HFFc6 (cell line): Measurements from ENCODE around the gene GPR15. TPM values are rescaled to one million over a fixed set of nuclear protein-coding genes. Genes with fewer than 3 reads are reported as not detected.

Experiments
- DNase-seq: peaks from one replicate; pipeline ENCODE4 v3.0.0-alpha.2; 2018
- H3K27ac Mint-ChIP-seq: 2 replicates; pipeline ENCODE4 v1.8.0; 2020; ENCODE audit warnings: mild to moderate bottlenecking, mixed read lengths
- H3K27me3 Mint-ChIP-seq: 2 replicates; pipeline ENCODE4 v1.8.0; 2021; ENCODE audit warnings: mild to moderate bottlenecking, moderate library complexity, mixed read lengths; ENCODE audit not compliant: insufficient read depth
- H3K36me3 Mint-ChIP-seq: 2 replicates; pipeline ENCODE4 v1.8.0; 2021; ENCODE audit warnings: low read depth, mixed read lengths
- H3K4me1 Mint-ChIP-seq: 2 replicates; pipeline ENCODE4 v1.8.0; 2020; ENCODE audit warnings: low read depth, mixed read lengths
- H3K4me3 Mint-ChIP-seq: 2 replicates; pipeline ENCODE4 v1.8.0; 2020; ENCODE audit warnings: mild to moderate bottlenecking, moderate library complexity, mixed read lengths
- H3K9me3 Mint-ChIP-seq: 2 replicates; pipeline ENCODE4 v1.8.0; 2020; ENCODE audit warnings: mild to moderate bottlenecking, mixed read lengths
- total RNA-seq, 6 experiments: library from RNA; stranded (reverse); fragmentation: NEBNext Ultra II Directional; extraction: Animal tissue kit (Norgen Biotek cat#: 25700); gene quantifications; 2 replicates in 1 of 6; 3 replicates in 5 of 6; pipeline ENCODE4 v1.2.3, GENCODE V29; 2021
- TF ChIP-seq, protein P1 (sequence below): fragments of 200-600 bp; sonication (generic); IDR thresholded peaks from 2 replicates; pipeline ENCODE4 v1.5.0; 2021; ENCODE audit warnings: antibody characterized with exemption, mild to moderate bottlenecking

The GPR15 gene
- total RNA-seq, 6 experiments from 2014 or later = not detected

DNA sequence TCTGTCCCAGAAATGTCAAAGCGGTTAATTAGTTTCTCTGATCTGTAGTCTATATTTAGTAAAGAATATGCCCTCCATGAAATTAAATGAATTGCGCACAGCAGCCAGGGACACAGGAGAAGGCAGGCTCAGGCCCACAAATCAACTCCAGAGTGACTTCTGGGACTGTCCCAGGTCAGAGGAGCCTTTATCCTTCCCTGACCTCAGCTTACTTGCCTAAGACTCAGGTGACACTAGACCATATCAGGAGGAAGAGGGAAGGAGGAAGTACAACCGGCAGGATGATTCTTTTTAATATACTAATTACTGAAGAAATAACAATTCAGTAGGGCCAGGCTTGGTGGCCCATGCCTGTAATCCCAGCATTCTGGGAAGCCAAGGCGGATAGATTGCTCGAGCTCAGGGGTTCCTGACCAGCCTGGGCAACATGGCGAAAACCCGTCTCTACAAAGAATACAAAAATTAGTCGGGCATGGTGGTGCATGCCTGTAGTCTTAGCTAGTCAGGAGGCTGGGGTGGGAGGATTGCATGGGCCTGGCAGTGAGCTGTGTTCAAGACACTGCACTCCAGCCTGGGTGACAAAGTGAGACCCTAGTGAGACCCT lies 1.8 kb upstream of the GPR15 start:
- no peaks in the 10 kb centered on the region for H3K36me3 Mint-ChIP-seq

DNA sequence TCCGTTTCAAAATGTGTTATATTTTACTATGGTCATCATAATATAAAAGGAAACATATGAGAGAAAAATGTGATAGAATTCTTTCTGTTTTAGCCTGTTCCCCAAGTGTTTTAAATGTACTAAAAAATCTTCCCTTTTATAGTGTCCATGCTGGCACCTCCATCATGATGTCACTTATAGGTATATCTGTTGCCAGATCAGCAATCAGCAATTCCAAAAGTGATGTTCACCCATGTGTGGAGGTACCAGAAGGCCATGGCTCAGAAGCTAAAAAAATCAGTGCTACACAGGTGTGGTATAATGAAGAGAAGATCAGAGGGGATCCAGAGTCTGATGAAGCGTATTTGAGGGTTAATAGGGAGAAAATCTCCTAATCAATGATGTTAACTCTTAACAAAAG lies 1.1 kb upstream of the GPR15 start:
- Mint-ChIP-seq H3K27me3 (peaks cover 16% of the 10 kb centered on the region), H3K4me1 (no peaks in the 10 kb centered on the region), H3K36me3 (no peaks in the 10 kb centered on the region), H3K9me3 (no peaks in the 10 kb centered on the region), H3K4me3 (no peak overlapping the region), H3K27ac (no peak overlapping the region)
- DNase-seq = no peak
- TF ChIP-seq, protein P1, sequence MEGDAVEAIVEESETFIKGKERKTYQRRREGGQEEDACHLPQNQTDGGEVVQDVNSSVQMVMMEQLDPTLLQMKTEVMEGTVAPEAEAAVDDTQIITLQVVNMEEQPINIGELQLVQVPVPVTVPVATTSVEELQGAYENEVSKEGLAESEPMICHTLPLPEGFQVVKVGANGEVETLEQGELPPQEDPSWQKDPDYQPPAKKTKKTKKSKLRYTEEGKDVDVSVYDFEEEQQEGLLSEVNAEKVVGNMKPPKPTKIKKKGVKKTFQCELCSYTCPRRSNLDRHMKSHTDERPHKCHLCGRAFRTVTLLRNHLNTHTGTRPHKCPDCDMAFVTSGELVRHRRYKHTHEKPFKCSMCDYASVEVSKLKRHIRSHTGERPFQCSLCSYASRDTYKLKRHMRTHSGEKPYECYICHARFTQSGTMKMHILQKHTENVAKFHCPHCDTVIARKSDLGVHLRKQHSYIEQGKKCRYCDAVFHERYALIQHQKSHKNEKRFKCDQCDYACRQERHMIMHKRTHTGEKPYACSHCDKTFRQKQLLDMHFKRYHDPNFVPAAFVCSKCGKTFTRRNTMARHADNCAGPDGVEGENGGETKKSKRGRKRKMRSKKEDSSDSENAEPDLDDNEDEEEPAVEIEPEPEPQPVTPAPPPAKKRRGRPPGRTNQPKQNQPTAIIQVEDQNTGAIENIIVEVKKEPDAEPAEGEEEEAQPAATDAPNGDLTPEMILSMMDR = no peak

More for the DNA sequence above, 1.8 kb upstream of the GPR15 start:
- Mint-ChIP-seq H3K4me1 (no peaks in the 10 kb centered on the region), H3K27me3 (peaks cover 16% of the 10 kb centered on the region), H3K4me3 (no peak overlapping the region), H3K27ac (no peak overlapping the region), H3K9me3 (no peaks in the 10 kb centered on the region)
- no peak for DNase-seq
- TF ChIP-seq, protein P1 = no peak

DNA sequence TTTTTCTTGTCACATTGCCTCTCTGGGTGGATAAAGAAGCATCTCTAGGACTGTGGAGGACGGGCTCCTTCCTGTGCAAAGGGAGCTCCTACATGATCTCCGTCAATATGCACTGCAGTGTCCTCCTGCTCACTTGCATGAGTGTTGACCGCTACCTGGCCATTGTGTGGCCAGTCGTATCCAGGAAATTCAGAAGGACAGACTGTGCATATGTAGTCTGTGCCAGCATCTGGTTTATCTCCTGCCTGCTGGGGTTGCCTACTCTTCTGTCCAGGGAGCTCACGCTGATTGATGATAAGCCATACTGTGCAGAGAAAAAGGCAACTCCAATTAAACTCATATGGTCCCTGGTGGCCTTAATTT lies 478 bp downstream of the GPR15 start:
- H3K36me3 Mint-ChIP-seq = no peaks in the 10 kb centered on the region
- no peaks in the 10 kb centered on the region for H3K9me3 Mint-ChIP-seq
- no peaks in the 10 kb centered on the region for H3K4me1 Mint-ChIP-seq
- DNase-seq = no peak
- H3K4me3 Mint-ChIP-seq = no peak overlapping the region
- TF ChIP-seq, protein P1 = no peak
- no peak overlapping the region for H3K27ac Mint-ChIP-seq
- H3K27me3 Mint-ChIP-seq = peaks cover 16% of the 10 kb centered on the region

DNA sequence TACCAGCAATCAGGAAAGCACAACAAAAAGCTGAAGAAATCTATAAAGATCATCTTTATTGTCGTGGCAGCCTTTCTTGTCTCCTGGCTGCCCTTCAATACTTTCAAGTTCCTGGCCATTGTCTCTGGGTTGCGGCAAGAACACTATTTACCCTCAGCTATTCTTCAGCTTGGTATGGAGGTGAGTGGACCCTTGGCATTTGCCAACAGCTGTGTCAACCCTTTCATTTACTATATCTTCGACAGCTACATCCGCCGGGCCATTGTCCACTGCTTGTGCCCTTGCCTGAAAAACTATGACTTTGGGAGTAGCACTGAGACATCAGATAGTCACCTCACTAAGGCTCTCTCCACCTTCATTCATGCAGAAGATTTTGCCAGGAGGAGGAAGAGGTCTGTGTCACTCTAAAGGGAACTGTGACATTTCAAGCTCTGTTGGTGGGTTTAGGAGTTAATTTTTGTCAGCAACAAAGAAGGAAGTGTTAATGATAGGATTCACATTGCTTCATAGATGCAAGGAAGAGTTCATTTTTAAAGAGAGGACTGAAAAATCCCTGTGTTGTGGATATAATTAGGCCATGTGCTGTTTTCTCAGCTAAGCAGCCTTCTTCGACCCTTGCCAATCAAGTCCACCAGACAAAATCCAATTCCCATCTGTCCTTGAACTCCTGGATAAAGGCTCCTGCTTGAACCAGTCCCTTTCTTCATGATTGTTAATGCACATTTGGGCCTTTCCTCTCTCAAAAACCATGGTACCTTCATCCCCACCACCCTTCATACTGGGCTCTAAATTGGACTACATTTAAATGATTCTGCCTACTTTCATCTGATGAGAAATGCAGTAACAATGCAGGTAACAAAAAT lies 1.2 kb downstream of the GPR15 start:
- no peaks in the 10 kb centered on the region for H3K4me1 Mint-ChIP-seq
- H3K4me3 Mint-ChIP-seq = no peak overlapping the region
- TF ChIP-seq, protein P1 = no peak
- no peak overlapping the region for H3K27ac Mint-ChIP-seq
- peaks cover 16% of the 10 kb centered on the region for H3K27me3 Mint-ChIP-seq
- H3K36me3 Mint-ChIP-seq = no peaks in the 10 kb centered on the region
- no peak for DNase-seq
- no peaks in the 10 kb centered on the region for H3K9me3 Mint-ChIP-seq

DNA sequence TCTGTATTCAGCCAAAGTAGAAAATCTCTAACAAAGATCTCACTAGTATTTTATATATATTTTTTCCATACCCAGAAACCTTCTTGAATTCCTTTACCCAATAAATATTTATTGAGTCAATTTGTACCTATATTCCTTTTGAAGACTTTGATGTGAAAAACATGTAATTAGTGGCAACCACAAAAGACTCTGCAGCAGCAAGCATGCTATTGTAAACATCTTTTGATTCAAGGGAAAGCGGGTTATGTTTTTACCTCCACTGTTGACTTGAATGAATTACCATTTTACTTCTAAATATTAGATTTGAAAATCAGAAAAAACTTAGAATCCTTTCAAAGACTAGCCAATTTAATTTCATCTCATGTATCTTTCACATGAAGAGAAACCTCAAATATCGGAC lies 2.4 kb downstream of the GPR15 start:
- no peaks in the 10 kb centered on the region for H3K9me3 Mint-ChIP-seq
- no peak for DNase-seq
- H3K27ac Mint-ChIP-seq = no peak overlapping the region
- TF ChIP-seq, protein P1 = no peak
- H3K27me3 Mint-ChIP-seq = peaks cover 16% of the 10 kb centered on the region
- H3K36me3 Mint-ChIP-seq = no peaks in the 10 kb centered on the region
- H3K4me3 Mint-ChIP-seq = no peak overlapping the region
- H3K4me1 Mint-ChIP-seq = no peaks in the 10 kb centered on the region
